Panc1 (cell line): ENCODE data around the gene SVOP.

Experiments used
- CTCF ChIP-seq: fragments of 450-650 bp; IDR thresholded peaks from 2 replicates; pipeline ENCODE4 v1.5.1; 2017; ENCODE audit warnings: mild to moderate bottlenecking
- TF ChIP-seq, protein P1 (sequence below), 2 experiments: IDR thresholded peaks; 2 replicates each; pipeline ENCODE4 v1.6.1; 2011 to 2012; ENCODE audit warnings: low read depth in 2 of 2, control low read depth in 1 of 2, low read length in 1 of 2, mild to moderate bottlenecking in 1 of 2, moderate library complexity in 1 of 2; ENCODE audit not compliant: insufficient read depth in 1 of 2

DNA sequence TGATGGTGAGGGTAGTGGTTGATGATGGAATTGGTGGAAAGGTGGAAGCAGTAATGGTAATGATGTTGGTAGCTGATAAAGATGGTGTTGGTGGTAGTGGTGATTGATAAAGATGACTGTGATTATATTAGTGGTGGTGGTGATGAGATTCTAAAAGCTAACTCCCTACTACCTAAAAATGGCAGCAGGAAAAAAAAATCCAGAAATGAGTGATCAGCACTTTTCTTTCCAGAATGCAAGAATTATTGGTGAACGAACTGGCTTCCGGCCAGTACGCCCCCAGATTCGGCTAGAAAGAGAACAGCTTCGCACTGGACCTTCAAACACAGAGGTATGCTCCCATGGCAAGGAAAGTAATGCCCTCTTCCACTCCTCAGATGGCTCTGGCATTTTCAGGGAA lies 121.7 kb downstream of the SVOP start:
- TF ChIP-seq CTCF: no peak
- TF ChIP-seq, protein P1, sequence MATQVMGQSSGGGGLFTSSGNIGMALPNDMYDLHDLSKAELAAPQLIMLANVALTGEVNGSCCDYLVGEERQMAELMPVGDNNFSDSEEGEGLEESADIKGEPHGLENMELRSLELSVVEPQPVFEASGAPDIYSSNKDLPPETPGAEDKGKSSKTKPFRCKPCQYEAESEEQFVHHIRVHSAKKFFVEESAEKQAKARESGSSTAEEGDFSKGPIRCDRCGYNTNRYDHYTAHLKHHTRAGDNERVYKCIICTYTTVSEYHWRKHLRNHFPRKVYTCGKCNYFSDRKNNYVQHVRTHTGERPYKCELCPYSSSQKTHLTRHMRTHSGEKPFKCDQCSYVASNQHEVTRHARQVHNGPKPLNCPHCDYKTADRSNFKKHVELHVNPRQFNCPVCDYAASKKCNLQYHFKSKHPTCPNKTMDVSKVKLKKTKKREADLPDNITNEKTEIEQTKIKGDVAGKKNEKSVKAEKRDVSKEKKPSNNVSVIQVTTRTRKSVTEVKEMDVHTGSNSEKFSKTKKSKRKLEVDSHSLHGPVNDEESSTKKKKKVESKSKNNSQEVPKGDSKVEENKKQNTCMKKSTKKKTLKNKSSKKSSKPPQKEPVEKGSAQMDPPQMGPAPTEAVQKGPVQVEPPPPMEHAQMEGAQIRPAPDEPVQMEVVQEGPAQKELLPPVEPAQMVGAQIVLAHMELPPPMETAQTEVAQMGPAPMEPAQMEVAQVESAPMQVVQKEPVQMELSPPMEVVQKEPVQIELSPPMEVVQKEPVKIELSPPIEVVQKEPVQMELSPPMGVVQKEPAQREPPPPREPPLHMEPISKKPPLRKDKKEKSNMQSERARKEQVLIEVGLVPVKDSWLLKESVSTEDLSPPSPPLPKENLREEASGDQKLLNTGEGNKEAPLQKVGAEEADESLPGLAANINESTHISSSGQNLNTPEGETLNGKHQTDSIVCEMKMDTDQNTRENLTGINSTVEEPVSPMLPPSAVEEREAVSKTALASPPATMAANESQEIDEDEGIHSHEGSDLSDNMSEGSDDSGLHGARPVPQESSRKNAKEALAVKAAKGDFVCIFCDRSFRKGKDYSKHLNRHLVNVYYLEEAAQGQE (IDR thresholded peaks at IDR 0.05; ENCODE audit: insufficient read depth in 1 of 2, low read depth in 2 of 2, low read length in 1 of 2): no peak
